ENCODE results near the gene KIAA1217. TPM values are rescaled to one million over a fixed set of nuclear protein-coding genes. Genes with fewer than 3 reads are reported as not detected.

Gene KIAA1217
- polyA plus RNA-seq, 1 of the 3 experiments (the other 2 are of a cell fraction): 7.2 TPM

- TF ChIP-seq USF1 (IDR thresholded peaks at IDR 0.05; ENCODE audit: borderline replicate concordance, low read depth) (no peak), ZBTB33 (IDR thresholded peaks at IDR 0.05; ENCODE audit: borderline replicate concordance, low read depth) (no peak)
Measured at GRCh38 chr10:24417053-24417452, 208.1 kb downstream of the KIAA1217 start (continued).

- Histone ChIP-seq H4K20me1 (ENCODE audit: insufficient read depth) (no peaks in the 10 kb centered on the region), H3K27me3 (ENCODE audit: insufficient read depth) (no peaks in the 10 kb centered on the region), H3K9ac (no peak overlapping the region), H3F3A (replicated peaks; ENCODE audit: insufficient read depth) (no peaks in the 10 kb centered on the region), H3K9me3 (no peaks in the 10 kb centered on the region), H3K4me3 (ENCODE audit: low read depth in 2 of 2, low read length in 1 of 2) (no peak overlapping the region), H3K79me2 (ENCODE audit: insufficient read depth) (no peaks in the 10 kb centered on the region), H3K9me2 (no peaks in the 10 kb centered on the region), H3K36me3 (replicated peaks in 1 of 2; ENCODE audit: control insufficient read depth in 1 of 2, insufficient read depth in 2 of 2, low read length in 1 of 2) (no peaks in the 10 kb centered on the region), H2AFZ (ENCODE audit: low read depth) (no peak overlapping the region), H3K27ac (ENCODE audit: low read depth in 2 of 2, low read length in 1 of 2) (no peak overlapping the region), H3K4me2 (no peak overlapping the region), H3K4me1 (ENCODE audit: control insufficient read depth in 1 of 2, insufficient read depth in 2 of 2, low read depth in 1 of 2, low read length in 1 of 2) (peaks cover 5 to 13% of the 10 kb centered on the region in 2 experiments; a peak in 2 of 4 replicates)
- 92% methylated on average over 4 of the region's 4 CpGs for whole genome bisulfite sequencing (ENCODE audit: low lambda C conversion rate)
- TF ChIP-seq GATA2 (CRISPR knock-in tag; IDR thresholded peaks at IDR 0.05) (no peak), TCF12 (IDR thresholded peaks at IDR 0.05) (no peak), ZBTB33 (IDR thresholded peaks at IDR 0.05; ENCODE audit: borderline replicate concordance, low read depth) (no peak), FOXJ3 (CRISPR knock-in tag; IDR thresholded peaks at IDR 0.05) (no peak), TAF1 (IDR thresholded peaks at IDR 0.05; ENCODE audit: borderline replicate concordance, low read depth, low read length) (no peak), SMC3 (IDR thresholded peaks at IDR 0.05; ENCODE audit: low read depth, low read length) (peak; percentile 7; the same call in 1 of the 2 replicates), NFIC (IDR thresholded peaks at IDR 0.05; ENCODE audit: borderline replicate concordance) (no peak), CTCF (IDR thresholded peaks at IDR 0.05) (peak; percentile 47)
- CTCF ChIA-PET: interaction anchor here (0.7 kb wide), 1 partner anchor 13 kb away, joined by 3 read pairs; no protein-coding TSS in a partner anchor
- no peak for DNase-seq
- POLR2A ChIA-PET: no interaction called here
Measured at GRCh38 chr10:24418532-24418931, 209.6 kb downstream of the KIAA1217 start.
